Measurements from ENCODE around the gene GSTA2. TPM values are rescaled to one million over a fixed set of nuclear protein-coding genes. Genes with fewer than 3 reads are reported as not detected.

Gene GSTA2
- total RNA-seq = not detected

GRCh38 chr6:52763322-52763916 lies at the start of gene GSTA2:
Gene GSTA2, minus strand, starts transcription at chr6:52763475. Its CDS starts 5,528 bp downstream, at chr6:52757947.

GRCh38 chr6:52803668-52804255 lies 40.5 kb upstream of the GSTA2 start, which contains the start of gene GSTA1:
Gene GSTA1, minus strand, starts transcription at chr6:52803816. Its CDS starts 4,549 bp downstream, at chr6:52799267.

Other genes starting within 250 kb of the GSTA2 start
- 2.8 TPM for gene TRAM2, start 186.4 kb downstream of the GSTA2 start, total RNA-seq
- gene TMEM14A, start 92.4 kb downstream of the GSTA2 start, total RNA-seq = 114 TPM
- gene GSTA1, start 40.3 kb upstream of the GSTA2 start, total RNA-seq = not detected
- gene GSTA5, start 77.3 kb upstream of the GSTA2 start, total RNA-seq = not detected
- 0.69 TPM for gene GSTA3, start 146.2 kb upstream of the GSTA2 start, total RNA-seq
- gene GSTA4, start 231.8 kb upstream of the GSTA2 start, total RNA-seq = 120 TPM

Measured in diencephalon (tissue), 1 donor.